ENCODE measurements around the gene NEAT1.
A peak's percentile ranks its signal among the peaks of the same experiment; 100 is the strongest.

The NEAT1 gene

DNA sequence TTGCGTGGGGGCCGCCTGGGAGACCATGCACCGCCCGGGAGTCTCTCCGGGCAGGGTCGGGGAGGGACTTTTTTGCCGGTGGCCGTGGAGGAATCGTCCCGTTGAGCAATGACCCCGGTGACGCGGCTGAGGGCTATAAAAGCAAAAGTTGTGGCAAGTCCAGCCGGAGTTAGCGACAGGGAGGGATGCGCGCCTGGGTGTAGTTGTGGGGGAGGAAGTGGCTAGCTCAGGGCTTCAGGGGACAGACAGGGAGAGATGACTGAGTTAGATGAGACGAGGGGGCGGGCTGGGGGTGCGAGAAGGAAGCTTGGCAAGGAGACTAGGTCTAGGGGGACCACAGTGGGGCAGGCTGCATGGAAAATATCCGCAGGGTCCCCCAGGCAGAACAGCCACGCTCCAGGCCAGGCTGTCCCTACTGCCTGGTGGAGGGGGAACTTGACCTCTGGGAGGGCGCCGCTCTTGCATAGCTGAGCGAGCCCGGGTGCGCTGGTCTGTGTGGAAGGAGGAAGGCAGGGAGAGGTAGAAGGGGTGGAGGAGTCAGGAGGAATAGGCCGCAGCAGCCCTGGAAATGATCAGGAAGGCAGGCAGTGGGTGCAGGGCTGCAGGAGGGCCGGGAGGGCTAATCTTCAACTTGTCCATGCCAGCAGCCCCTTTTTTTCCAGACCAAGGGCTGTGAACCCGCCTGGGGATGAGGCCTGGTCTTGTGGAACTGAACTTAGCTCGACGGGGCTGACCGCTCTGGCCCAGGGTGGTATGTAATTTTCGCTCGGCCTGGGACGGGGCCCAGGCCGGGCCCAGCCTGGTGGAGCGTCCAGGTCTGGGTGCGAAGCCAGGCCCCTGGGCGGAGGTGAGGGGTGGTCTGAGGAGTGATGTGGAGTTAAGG, at the start of gene NEAT1:
TSS of gene NEAT1 (plus strand) at position 166 of the 883 bp plus-strand sequence.
- DNase-seq, result peak; percentile 80

GRCh38 chr11:65373839-65374580, 48.6 kb upstream of the NEAT1 start:
- DNase-seq, result no peak

- DNase-seq, result no peak
Measured at GRCh38 chr11:65375012-65375411, 47.6 kb upstream of the NEAT1 start.

- no peak for DNase-seq
Measured at GRCh38 chr11:65376138-65376713, 46.4 kb upstream of the NEAT1 start.

GRCh38 chr11:65377036-65377435, 45.6 kb upstream of the NEAT1 start:
- DNase-seq, result no peak

- no peak for DNase-seq
Measured at GRCh38 chr11:65377777-65378176, 44.8 kb upstream of the NEAT1 start.

- no peak for DNase-seq
Measured at GRCh38 chr11:65378208-65378927, 44.2 kb upstream of the NEAT1 start.

DNA sequence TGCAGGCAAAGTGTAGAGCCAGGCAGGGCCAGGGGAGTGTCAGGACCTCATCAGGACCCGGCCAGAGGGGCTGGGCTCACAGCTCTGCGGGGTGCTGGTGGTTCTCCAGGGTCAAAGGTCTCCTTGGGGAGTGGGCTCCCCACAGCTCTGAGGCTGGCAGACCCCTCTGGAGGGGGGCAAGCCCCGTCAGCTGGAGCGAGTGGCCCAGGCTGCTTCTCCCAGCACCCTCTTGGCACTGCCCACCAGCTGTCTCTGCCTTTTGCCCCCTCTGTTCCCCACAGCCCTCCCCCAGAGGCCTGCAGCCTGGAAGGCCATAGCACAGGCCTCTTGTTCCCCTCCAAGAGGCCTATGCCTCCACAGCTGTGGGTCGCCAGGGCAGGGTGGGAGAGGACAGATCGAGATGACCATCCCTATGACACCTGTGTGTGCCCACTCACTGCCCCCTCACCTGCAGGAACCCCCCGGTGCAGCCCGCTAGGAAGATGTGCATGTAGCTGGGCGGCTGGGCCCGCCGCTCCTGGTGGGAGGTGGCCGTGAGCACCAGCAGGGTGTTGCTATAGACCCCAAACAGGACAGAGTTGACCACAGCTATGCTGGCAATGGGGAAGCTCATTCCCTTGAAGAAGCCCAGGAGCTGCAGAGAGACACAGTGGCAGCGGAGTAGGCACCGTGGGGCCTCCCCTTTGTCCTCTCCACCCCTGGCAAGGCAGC, 43.5 kb upstream of the NEAT1 start:
- DNase-seq, result no peak

DNA sequence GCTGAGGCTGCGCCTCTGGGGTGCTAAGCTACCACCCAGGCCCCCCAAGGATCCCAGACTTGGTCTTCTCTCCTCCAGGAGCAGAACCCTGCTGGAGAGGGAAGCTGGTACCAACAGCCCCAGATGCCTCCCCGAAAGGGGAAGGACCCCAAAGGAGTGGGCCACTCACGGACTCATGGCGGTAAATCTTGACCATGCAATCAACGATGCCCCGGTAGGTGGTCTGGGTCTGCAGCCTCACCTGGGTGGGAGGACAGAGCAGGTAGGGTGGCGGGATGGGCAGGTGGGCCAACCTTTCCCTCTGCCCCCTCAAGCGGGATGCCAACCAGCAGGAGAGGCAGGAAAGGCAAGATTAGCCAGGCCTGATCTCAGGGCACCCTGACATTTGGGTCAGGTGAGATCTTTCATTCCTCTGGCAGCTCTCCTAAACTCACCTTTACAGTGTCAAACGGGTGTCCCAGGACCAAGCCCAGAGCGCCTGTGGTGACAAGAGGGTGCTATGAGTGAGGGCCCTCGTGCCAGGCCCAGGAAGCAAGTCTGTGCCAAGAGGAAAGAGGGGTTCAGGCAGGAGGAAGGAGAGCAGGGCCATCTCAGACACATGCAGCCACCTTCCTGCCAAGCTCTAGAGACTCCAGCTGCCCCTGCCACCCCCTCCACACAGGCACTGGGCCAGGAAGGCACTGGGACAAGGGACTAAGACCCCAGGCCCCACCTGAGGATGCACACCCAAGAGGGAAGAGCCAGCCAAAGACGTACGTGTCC, 42.7 kb upstream of the NEAT1 start:
- DNase-seq, result no peak

GRCh38 chr11:65380460-65381119, 42.0 kb upstream of the NEAT1 start:
- no peak for DNase-seq

- DNase-seq, result no peak
Measured at GRCh38 chr11:65381716-65382032, 40.9 kb upstream of the NEAT1 start.

DNA sequence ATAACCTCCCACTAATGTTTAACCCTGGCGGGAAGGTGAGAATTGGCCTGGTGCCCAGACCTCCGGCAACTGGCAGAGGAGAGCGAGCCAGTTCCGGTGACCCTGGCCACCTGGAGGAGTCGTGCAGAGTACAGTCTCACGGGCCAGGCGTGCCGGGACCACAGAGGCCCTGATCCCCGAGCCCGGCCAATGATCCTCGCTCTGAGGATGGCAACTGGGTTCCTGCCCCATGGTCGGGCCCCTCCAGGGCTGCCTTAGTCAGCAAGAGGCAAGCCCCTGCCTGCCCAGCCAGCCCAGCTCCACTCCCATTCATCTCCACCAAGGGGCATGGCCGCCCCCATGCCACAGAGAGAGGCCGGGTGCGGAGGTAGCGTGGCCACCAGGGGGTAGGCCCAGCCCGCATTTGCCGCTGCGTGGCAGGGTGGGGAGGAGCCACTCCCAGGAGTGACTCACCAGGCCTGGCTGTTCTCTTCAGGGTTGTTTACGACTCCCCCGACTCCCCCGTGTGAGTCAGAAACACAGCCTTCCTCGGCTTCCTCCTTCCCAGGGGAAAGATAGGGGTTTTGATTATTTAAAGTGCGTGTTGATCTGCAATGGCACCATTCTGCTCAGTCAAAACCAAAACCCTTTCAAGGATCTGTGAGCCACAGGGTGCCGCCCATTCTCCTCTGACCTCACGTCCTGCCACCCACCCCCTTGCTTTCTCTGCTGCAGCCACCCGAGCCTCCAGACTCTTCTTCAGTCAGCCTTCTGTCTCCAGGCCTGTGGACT, 40.4 kb upstream of the NEAT1 start, which contains the start of gene SLC25A45:
TSS of gene SLC25A45 (minus strand) at position 614 of the 771 bp plus-strand sequence. CDS start 695 bp downstream, outside the sequence.
- peak; percentile 92 for DNase-seq

DNA sequence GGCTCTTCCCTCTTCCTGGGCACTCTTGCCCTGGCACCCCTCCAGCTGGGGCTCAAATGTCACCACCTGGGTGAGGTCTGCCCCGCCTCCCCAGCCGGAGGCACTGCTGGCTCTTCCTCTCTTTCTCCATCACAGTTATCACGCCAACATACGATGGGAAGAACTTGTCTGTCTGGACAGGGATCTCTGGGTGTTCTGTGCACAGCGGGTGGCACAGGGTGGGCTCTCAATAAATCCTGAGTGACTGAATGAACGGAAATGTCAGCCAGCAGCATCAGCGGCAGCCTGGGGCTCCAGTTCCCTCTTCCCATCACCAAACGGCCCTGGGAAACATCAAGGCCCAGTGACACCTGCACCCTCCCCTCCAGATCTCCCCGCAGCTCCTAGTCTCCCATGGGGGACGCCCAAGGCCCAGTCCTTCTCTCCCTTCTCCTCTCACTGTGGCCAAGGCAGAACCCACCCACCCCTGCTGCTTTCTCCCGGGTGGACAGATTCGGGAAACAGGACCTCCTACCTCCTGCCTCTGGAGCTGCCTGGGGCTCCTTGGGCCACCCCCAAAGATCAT, 39.7 kb upstream of the NEAT1 start:
- peak; percentile 97 for DNase-seq

- no peak for DNase-seq
Measured at GRCh38 chr11:65383778-65384177, 38.8 kb upstream of the NEAT1 start.

DNA sequence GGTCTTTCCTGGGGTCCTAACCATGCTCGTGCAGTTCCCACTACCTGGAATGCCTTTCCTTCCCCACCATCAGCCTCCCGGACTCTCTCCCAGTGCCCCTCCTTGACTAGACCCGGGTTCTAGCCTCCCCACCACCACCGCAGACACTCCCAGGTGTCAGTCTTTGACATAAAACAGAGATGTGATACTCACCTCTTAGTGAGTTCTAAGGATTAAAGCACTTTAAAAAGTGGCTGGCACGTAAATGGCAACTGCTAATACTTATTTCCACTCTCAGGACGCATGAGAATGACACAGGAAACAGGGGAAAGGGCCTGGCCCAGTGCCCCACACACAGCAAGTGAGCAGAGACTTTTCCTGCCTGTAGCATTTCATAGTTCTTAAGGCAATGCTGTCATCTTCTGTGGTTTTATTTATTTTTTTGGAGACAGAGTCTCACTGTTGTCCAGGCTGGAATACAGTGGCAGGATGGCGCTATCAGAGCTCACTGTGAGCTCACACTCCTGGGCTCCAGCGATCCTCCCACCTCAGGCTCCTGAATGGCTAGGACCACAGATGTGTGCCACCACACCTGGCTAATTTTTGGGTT, 38.2 kb upstream of the NEAT1 start:
- DNase-seq, result no peak

- DNase-seq, result peak; percentile 70
Measured at GRCh38 chr11:65386307-65387140, 36.1 kb upstream of the NEAT1 start, which contains the start of gene FRMD8. Gene FRMD8 (plus strand): TSS chr11:65386637. CDS start chr11:65387037, 400 bp downstream.

DNA sequence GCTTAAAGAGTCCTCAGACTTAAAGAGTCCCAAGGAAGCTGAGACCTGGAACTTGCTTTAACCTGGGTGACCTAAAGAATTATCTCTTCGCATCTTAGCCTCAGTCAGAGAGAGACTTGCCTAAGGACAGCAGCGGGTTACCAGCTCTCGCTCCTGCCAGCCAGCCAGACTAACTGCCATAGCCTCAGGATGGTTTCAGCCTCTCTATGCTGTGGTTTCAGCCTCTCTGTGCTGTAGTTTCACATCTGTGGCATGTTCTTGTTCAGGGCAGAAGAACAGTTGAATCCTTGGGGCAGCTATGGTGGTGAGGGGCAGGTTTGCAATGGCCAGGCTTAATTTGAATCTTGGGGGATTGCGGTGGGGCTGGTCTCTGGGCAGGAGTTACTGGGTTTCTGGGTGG, 33.9 kb upstream of the NEAT1 start:
- no peak for DNase-seq

- no peak for DNase-seq
Measured at GRCh38 chr11:65389294-65389980, 33.2 kb upstream of the NEAT1 start.

Measured in NCI-H510A (cell line).